Spinal cord (tissue), 10 donors: ENCODE results near the gene THSD7A. TPM values are rescaled to one million over a fixed set of nuclear protein-coding genes. Genes with fewer than 3 reads are reported as not detected.
"Not testable (repeated sequence)": the region's sequence is repeated elsewhere in the genome, so short reads cannot be mapped to it uniquely, and the experiment has no call there.

ENCODE experiments used
- DNase-seq, 6 donors: peaks; one replicate each; pipeline versions ENCODE4 v3.0.0 to v3.0.0-alpha.2; 2013 to 2015; ENCODE audit warnings: low spot score in 6 of 6, low read depth in 4 of 6
- H3K27ac ChIP-seq: one replicate; pipeline ENCODE4 v1.5.1; 2013; ENCODE audit warnings: low read depth, low read length, control low read depth
- H3K27me3 ChIP-seq: one replicate; pipeline ENCODE4 v1.6.1; 2013; ENCODE audit warnings: low read length; ENCODE audit not compliant: control insufficient read depth, insufficient read depth
- H3K36me3 ChIP-seq: one replicate; pipeline ENCODE4 v1.6.1; 2013; ENCODE audit warnings: low read length; ENCODE audit not compliant: control insufficient read depth, insufficient read depth
- H3K4me1 ChIP-seq: one replicate; pipeline ENCODE4 v1.6.1; 2013; ENCODE audit warnings: low read length; ENCODE audit not compliant: control insufficient read depth, insufficient read depth
- H3K4me3 ChIP-seq: one replicate; pipeline ENCODE4 v1.5.1; 2013; ENCODE audit warnings: low read depth, low read length, control low read depth
- H3K9me3 ChIP-seq: one replicate; pipeline ENCODE4 v1.6.1; 2013; ENCODE audit warnings: low read length; ENCODE audit not compliant: control insufficient read depth, insufficient read depth
- WGBS: methylation state at CpG from one replicate; pipeline ENCODE4 v1.1.5; 2013; ENCODE audit warnings: missing lambda C conversion rate; ENCODE audit not compliant: insufficient coverage; 5-methylcytosine and 5-hydroxymethylcytosine counted together
- polyA plus RNA-seq, 2 donors: library from polyadenylated mRNA; unstranded; fragments of 120-200 nt; gene quantifications; one replicate each; pipeline ENCODE4 v1.2.1, GENCODE V29; 2013; ENCODE audit not compliant: insufficient read length in 2 of 2
- total RNA-seq, 2 donors: library from RNA; depleted of rRNA in 1 of 2; stranded (reverse); fragments of 120-200 nt in 1 of 2; fragments of >200 nt in 1 of 2; gene quantifications; one replicate each; pipeline versions ENCODE4 v1.2.3 to v1.2.4, GENCODE V29; 2013 to 2014
- donor health status: healthy.

Gene THSD7A
- total and polyA plus RNA-seq, 4 donors: 15.7 to 50.5 (median 20.4) TPM

DNA sequence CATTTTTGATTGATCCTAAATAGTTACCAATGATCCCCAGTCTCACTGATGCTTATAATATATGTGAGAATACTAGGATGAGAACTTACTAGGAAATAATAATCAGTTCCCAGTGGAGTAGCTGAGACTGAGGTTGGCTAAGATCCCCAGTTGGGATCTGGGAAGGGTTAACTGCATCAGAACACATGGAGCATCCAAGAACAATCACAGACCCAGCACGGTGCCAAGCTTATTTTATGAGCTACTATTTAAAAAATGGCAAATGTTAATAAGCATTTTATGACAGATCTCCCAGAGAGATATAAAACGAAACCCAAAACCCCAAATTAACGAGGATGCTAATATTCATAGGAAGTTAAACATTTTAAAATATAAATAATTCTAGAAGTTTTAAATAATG lies 379.5 kb downstream of the THSD7A start:
- Histone ChIP-seq H3K4me1 (no peaks in the 10 kb centered on the region), H3K4me3 (no peak overlapping the region), H3K9me3 (no peaks in the 10 kb centered on the region), H3K36me3 (no peaks in the 10 kb centered on the region), H3K27ac (no peak overlapping the region), H3K27me3 (no peaks in the 10 kb centered on the region)
- no CpG with 5 or more reads among the region's 3 CpGs for WGBS
- peak in 1 of 6 donors; percentile 48 for DNase-seq

DNA sequence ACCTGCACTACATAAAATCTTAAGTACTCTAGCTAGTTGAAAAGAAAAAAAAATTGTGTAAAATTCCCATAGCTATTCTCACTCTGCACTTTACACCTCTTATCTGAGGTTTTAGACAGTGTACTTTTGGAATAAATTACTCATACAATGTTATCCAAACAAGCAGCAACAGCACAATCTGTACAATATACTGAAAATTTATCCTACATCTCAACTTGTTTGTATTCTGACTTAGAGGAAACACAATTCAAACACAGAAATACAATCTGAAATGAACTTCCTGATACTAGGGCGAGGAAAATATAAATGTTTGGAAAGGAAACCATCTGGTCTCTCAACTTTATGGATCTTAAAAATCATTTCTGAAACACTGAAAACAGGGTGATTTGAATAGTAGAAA lies 381.7 kb downstream of the THSD7A start:
- Histone ChIP-seq H3K27ac (no peak overlapping the region), H3K9me3 (no peaks in the 10 kb centered on the region), H3K27me3 (no peaks in the 10 kb centered on the region), H3K4me1 (peaks cover 3% of the 10 kb centered on the region), H3K36me3 (no peaks in the 10 kb centered on the region), H3K4me3 (no peak overlapping the region)
- WGBS: no CpG with 5 or more reads among the region's 1 CpG
- peak in 1 of 6 donors; percentile 26 for DNase-seq

DNA sequence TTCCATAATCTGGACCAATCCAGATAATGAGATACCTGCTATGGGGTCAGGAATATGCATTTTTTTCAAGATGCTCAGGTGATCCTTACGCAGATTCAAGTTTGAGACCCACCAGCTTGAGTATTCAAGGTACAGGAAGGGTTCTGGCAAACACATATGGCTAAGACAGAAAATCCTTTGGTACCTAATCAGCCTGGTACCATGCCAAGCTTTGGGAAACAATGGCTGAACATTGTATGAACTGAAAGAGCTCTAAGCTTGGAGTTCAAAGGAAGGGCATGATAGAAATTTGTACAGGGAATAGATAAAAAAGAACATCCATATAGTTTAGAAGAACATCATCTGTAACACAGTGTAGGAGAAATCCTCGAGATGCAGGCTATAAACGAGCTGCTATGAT lies 382.7 kb downstream of the THSD7A start:
- no peak for DNase-seq
- Histone ChIP-seq H3K4me1 (peaks cover 3% of the 10 kb centered on the region), H3K27ac (no peak overlapping the region), H3K27me3 (no peaks in the 10 kb centered on the region), H3K36me3 (no peaks in the 10 kb centered on the region), H3K4me3 (no peak overlapping the region), H3K9me3 (no peaks in the 10 kb centered on the region)
- 100% methylated on average over 1 of the region's 3 CpGs for WGBS

DNA sequence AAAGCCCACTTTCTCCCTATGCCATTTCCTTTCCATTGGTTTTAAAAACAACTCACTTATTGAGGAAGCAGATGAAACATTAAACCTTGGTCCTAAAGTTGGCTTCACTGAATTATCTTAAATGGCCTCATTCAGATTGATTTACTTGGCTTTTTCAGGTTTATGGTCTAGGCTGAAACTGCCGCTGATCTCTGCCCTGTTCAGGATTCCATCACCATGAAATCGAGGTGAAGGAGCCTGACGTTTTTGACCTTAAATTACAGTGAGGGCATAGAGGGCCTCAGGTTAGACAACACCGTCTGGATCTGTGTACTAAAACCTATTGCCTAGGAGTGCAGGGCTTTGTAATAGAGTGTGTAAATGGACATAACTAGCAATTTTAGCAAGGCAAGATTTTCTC lies 383.7 kb downstream of the THSD7A start:
- no peak overlapping the region for H3K4me3 ChIP-seq
- WGBS: 71% methylated on average over 4 of the region's 4 CpGs
- H3K9me3 ChIP-seq: no peaks in the 10 kb centered on the region
- DNase-seq: no peak
- no peaks in the 10 kb centered on the region for H3K36me3 ChIP-seq
- no peak overlapping the region for H3K27ac ChIP-seq
- peaks cover 3% of the 10 kb centered on the region for H3K4me1 ChIP-seq
- H3K27me3 ChIP-seq: no peaks in the 10 kb centered on the region

DNA sequence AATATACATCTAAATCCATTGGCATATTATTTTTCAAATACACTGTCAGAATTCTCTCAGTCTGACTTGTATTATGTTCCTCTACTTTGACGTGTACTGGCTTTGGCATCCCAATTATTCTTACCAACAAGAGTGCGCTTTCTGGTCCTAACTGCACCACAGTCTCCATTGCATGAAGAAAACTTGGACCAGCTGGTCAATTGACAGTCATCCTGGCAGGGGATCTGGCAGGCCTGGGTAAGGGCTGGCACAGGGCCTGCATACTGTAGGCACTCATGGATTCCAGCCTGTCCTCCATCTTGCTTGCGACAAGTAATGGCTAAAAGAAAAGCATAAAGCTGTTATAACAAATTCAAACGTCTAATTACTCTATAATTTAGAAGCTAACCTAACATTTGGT lies 384.9 kb downstream of the THSD7A start:
- Histone ChIP-seq H3K36me3 (no peaks in the 10 kb centered on the region), H3K4me1 (peaks cover 3% of the 10 kb centered on the region), H3K9me3 (no peaks in the 10 kb centered on the region), H3K27me3 (no peaks in the 10 kb centered on the region), H3K4me3 (no peak overlapping the region), H3K27ac (no peak overlapping the region)
- WGBS: 61% methylated on average over 2 of the region's 4 CpGs
- peak in 4 of 6 donors; percentile 13 to 93 (median 51) for DNase-seq

DNA sequence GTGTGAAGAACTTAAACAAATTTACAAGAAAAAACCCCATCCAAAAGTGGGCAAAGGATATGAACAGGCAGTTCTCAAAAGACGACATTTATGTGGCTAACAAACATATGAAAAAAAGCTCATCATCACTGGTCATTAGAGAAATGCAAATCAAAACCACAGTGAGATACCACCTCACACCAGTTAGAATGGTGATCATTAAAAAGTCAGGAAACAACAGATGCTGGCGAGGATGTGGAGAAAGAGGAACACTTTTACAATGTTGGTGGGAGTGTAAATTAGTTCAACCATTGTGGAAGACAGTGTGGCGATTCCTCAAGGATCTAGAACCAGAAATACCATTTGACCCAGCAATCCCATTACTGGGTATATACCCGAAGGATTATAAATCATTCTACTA lies 388.1 kb downstream of the THSD7A start:
- no CpG with 5 or more reads among the region's 4 CpGs for WGBS
- H3K36me3 ChIP-seq, H3K27ac ChIP-seq, H3K27me3 ChIP-seq, H3K4me1 ChIP-seq, H3K4me3 ChIP-seq, DNase-seq, H3K9me3 ChIP-seq: not testable (repeated sequence)

DNA sequence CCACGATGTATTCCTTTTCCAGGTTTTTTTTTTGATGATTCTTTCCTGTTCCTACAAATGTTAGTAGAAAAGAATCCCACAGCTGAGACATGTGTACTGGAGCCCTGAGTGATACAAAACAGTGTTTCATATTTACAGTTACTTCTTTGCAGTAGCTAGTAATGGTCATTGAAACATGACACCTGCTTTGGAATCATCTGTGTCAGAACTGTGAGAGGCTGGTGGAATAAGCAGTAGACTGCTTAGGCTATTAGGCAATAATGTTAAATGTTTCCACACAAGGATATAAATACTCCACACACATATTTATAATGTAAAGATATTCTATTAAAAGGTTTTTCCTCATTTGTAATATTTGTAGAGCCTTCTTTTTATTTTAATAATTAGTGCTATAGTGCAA lies 394.0 kb downstream of the THSD7A start:
- no peak for DNase-seq
- WGBS: no CpG with 5 or more reads among the region's 1 CpG

DNA sequence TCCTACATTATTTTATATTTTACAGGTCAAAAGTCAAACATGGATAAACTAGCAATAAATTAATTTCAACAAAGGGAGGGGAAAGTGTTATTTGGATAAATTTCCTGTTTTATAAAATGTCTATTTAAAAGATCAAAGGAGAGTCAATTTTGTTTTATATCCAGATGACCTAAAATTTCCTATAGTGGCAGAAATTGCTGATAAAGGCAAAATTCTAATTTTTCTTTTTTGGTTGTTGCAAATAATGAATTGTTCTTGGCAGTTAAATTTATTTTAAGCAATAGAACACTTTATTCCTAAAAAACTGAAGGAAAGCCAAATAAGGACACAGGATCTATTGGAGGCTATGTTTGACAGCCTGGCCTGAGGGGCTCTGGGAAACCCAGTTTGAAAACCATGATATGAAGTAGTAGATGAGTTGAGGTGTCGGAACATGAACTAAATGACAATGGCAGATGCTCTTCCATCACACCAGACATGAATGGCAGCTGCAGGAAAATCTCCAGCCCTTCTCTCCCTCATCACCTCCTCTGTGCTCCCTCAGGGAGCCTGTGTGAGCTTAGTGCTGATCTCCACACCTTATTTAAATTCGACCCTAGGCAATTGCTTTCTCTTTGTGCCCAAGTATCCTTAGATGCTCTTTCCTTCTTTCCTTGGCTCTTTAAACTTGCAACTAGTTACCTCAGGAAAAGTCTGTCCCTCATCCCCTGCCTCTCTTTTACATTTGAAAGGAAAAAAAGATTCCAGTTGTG lies 395.0 kb downstream of the THSD7A start:
- no peak overlapping the region for H3K27ac ChIP-seq
- no peak overlapping the region for H3K4me3 ChIP-seq
- H3K27me3 ChIP-seq: no peaks in the 10 kb centered on the region
- DNase-seq: no peak
- WGBS: 22% methylated on average over 1 of the region's 2 CpGs
- H3K9me3 ChIP-seq: peaks cover 2% of the 10 kb centered on the region
- no peaks in the 10 kb centered on the region for H3K4me1 ChIP-seq
- H3K36me3 ChIP-seq: no peaks in the 10 kb centered on the region

More for the DNA sequence above, 394.0 kb downstream of the THSD7A start:
- Histone ChIP-seq H3K27ac (no peak overlapping the region), H3K9me3 (peaks cover 2% of the 10 kb centered on the region), H3K27me3 (no peaks in the 10 kb centered on the region), H3K4me3 (no peak overlapping the region), H3K36me3 (no peaks in the 10 kb centered on the region), H3K4me1 (no peaks in the 10 kb centered on the region)

DNA sequence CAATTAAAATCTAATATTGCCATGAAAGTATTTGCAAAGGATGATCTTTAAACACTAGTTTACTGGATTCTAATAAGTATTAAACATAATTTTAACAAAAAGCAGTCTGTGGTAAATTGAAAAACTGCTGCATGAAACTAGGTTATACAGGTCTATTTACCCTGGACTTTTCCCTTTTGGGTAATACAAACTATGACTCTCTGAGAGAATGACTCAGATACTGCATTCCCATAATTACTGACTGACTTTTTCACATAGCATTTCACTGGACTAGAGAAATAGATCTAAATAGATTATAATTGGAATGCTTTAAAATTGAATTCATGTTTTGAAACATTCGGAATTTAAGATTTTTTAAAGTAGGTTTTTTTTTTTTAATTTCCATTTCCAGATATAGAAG lies 395.7 kb downstream of the THSD7A start:
- Histone ChIP-seq H3K36me3 (no peaks in the 10 kb centered on the region), H3K9me3 (peaks cover 2% of the 10 kb centered on the region), H3K27me3 (no peaks in the 10 kb centered on the region), H3K4me3 (no peak overlapping the region), H3K4me1 (no peaks in the 10 kb centered on the region), H3K27ac (no peak overlapping the region)
- WGBS: no CpG with 5 or more reads among the region's 1 CpG
- no peak for DNase-seq

DNA sequence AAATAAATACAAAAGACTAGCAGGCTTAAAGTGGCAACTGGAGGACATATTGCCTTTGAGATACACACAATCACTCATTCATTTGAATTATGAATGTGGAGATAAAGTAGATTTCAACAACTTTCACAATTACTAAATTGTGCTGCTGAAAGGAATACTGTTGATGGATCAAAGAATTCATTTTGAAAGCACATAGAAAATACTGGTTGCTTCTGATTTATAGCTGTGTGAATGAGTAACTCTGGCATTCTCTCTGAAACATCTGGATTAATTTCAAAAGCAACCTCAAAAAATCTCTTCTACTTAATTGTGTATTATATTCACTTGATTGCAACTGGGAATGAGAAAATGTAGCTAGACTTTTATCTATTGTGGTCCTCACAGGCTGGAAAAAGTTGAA lies 397.6 kb downstream of the THSD7A start:
- peak in 1 of 6 donors; percentile 19 for DNase-seq
- H3K27me3 ChIP-seq: no peaks in the 10 kb centered on the region

More for the DNA sequence above, 397.6 kb downstream of the THSD7A start:
- no peaks in the 10 kb centered on the region for H3K9me3 ChIP-seq
- no peak overlapping the region for H3K4me3 ChIP-seq
- H3K27ac ChIP-seq: no peak overlapping the region
- no peaks in the 10 kb centered on the region for H3K36me3 ChIP-seq
- H3K4me1 ChIP-seq: no peaks in the 10 kb centered on the region
